Myometrial cell (primary cell): ENCODE results near the gene GJB2. TPM values are rescaled to one million over a fixed set of nuclear protein-coding genes. Genes with fewer than 3 reads are reported as not detected.

ENCODE experiments used
- total RNA-seq: library from RNA; depleted of rRNA; stranded (reverse); fragments of >200 nt; gene quantifications from 2 replicates; pipeline ENCODE4 v1.2.3, GENCODE V29; 2015

GJB2 gene
- total RNA-seq, result 1.4 and 3.2 TPM in 2 replicates

DNA sequence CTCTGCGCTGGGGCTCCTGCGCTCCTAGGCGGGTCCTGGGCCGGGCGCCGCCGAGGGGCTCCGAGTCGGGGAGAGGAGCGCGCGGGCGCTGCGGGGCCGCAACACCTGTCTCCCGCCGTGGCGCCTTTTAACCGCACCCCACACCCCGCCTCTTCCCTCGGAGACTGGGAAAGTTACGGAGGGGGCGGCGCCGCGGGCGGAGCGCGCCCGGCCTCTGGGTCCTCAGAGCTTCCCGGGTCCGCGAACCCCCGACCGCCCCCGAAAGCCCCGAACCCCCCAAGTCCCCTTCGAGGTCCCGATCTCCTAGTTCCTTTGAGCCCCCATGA is at the start of gene GJB2:
GJB2 (minus strand) TSS at position 103 of the 326 bp plus-strand sequence. CDS start 3,357 bp downstream, outside the sequence.

DNA sequence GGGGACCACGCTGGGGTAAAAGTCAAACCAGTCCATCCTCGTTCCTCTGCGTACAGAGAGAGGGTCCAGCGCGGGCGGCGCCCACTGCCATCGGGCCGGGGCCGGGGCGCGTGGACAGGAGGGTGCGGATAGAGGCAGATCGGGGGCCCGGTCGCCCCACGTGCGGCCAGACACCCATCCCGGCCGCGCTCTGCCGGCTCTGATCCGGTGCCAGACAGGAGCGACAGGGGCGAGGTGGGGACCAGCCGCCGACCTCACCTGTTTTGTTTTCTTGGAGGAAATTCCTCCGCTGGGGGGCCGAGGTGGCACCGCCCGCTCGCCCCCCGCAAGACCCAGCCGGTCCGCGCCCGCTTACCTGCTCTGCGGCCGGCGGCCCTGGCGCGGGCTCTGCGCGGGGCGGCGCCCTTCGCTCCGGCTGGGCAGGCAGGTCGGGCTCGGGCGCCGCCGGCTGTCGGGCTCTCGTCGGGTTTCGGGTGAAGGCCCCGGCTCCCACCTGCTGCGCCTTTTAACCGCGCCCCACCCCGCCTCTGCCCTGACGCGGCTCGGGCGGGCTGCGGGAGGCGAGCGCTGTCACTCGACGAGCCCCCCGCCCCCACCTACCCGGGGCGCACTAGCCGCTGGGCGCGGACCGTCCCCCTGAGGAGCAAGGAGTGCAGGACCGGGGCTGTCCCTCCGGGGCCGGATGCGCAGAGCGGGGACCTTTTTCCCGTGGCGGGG is 39.3 kb upstream of the GJB2 start, which contains the start of gene GJB6:
GJB6 (minus strand) TSS at position 481 of the 717 bp plus-strand sequence. CDS start 8,839 bp downstream, outside the sequence.

DNA sequence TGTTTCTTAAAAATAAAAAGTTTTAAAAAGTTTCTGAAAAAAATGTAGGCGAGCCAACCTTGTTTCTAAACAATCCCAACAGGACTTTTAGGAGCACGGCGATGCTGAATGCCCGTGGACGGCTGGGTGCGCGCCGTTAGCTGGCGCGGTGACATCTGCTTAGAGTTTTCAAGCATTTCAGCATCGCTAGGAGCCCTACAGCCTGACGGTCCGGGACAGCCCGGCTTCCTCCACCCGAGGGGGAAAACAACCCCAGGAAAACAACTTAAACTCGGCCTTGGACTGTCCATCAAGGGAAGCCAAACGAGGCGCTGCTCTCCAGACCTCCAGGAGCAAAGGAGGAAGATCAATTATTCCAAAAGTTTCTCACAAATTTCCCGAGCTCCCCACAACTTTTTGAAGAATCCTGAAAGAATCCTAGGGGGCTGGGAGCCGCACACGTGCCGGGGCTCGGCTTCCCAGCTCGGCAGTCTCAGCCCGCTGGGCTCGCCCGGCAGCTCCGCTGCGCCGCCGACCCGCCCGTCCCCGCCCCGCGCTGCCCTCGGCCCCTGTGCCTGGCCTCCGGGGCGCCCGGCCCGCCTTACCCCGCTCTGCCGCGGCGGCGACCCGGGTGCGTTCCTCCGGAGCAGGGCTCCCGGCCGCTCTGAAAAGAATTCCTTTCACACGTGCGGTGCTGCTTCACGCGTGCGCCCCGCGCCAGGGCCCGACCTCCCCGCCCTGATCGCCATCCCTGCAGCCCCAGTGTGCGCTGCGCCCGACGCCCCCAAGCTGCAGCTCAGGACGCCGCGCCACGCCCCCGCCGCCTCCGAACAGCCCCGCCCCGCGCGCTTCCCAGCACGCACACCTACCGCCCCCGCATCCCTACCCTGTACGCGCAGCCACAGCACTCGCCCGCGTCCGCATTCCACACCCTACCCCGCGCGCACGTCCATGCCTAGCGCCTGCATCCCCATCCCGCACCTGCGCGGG is 32.1 kb downstream of the GJB2 start, which contains the start of gene GJA3:
GJA3 (minus strand) TSS at position 747 of the 969 bp plus-strand sequence. CDS start 17,764 bp downstream, outside the sequence.

Other genes with a start within 250 kb of the GJB2 start
- 27.1 and 40.4 TPM in 2 replicates for gene ZMYM2, start 234.2 kb downstream of the GJB2 start, total RNA-seq
- gene GJA3, start 31.9 kb downstream of the GJB2 start, total RNA-seq, result under 0.01 and 0.35 TPM in 2 replicates
- gene GJB6, start 39.4 kb upstream of the GJB2 start, total RNA-seq, result not detected in 2 replicates